Gastroesophageal sphincter (tissue), 4 donors: Measurements from ENCODE around the gene SLC35F1. TPM values are rescaled to one million over a fixed set of nuclear protein-coding genes. Genes with fewer than 3 reads are reported as not detected.

ENCODE experiments used
- ATAC-seq: fragments of 150-250 bp; one replicate; pipeline ENCODE4 v1.9.1; 2016; ENCODE audit warnings: mild to moderate bottlenecking, moderate library complexity
- H3K27ac ChIP-seq, 4 donors: fragments of 200-600 bp; sonication (generic) in 3 of 4; 1 replicate in 3 of 4; 2 replicates in 1 of 4; pipeline ENCODE4 v1.5.1; 2016 to 2019
- H3K27me3 ChIP-seq: fragments of 200-600 bp; sonication (generic); one replicate; pipeline ENCODE4 v1.5.1; 2019
- H3K36me3 ChIP-seq, 2 donors: fragments of 200-600 bp; sonication (generic); one replicate each; pipeline ENCODE4 v1.5.1; 2019; ENCODE audit warnings: control low read depth in 1 of 2
- H3K4me1 ChIP-seq, 3 donors: fragments of 200-600 bp; sonication (generic); 1 replicate in 2 of 3; 2 replicates in 1 of 3; pipeline ENCODE4 v1.5.1; 2016 to 2019; ENCODE audit warnings: control low read depth in 2 of 3
- H3K4me3 ChIP-seq, 2 donors: fragments of 200-600 bp; sonication (generic); one replicate each; pipeline ENCODE4 v1.5.1; 2019; ENCODE audit warnings: mild to moderate bottlenecking in 1 of 2, moderate library complexity in 1 of 2
- H3K9me3 ChIP-seq, 3 donors: fragments of 200-600 bp; sonication (generic); one replicate each; pipeline ENCODE4 v1.5.1; 2017 to 2019; ENCODE audit warnings: control low read depth in 2 of 3
- CTCF ChIP-seq, 4 experiments: fragments of 200-600 bp in 2 of 4; fragments of 450-650 bp in 2 of 4; sonication (generic) in 1 of 4; IDR thresholded peaks; one replicate each; pipeline ENCODE4 v1.5.1; 2017 to 2019; ENCODE audit warnings: antibody characterized with exemption in 4 of 4, mild to moderate bottlenecking in 2 of 4, moderate library complexity in 2 of 4
- EP300 ChIP-seq: sonication (generic); formaldehyde crosslinking; IDR thresholded peaks from one replicate; pipeline ENCODE4 v1.6.1; 2017; ENCODE audit warnings: antibody characterized with exemption, mild to moderate bottlenecking
- POLR2A ChIP-seq, 2 donors: fragments of 450-650 bp; IDR thresholded peaks; one replicate each; pipeline ENCODE4 v1.6.1; 2017; ENCODE audit warnings: antibody characterized with exemption in 2 of 2, mild to moderate bottlenecking in 2 of 2, moderate library complexity in 1 of 2
- POLR2AphosphoS5 ChIP-seq: sonication (generic); formaldehyde crosslinking; IDR thresholded peaks from one replicate; pipeline ENCODE4 v1.6.1; 2017; ENCODE audit warnings: antibody characterized with exemption
- WGBS, 2 donors: methylation state at CpG; one replicate each; pipeline ENCODE4 v1.1.5; 2018; ENCODE audit warnings: low coverage in 1 of 2; 5-methylcytosine and 5-hydroxymethylcytosine counted together
- total RNA-seq, 4 donors: library from RNA; depleted of rRNA; stranded (reverse); fragments of >200 nt; gene quantifications; one replicate each; pipeline ENCODE4 v1.1.0, GENCODE V29; 2016

The SLC35F1 gene
- total RNA-seq, 4 donors from 2014 or later, result 4.3 to 7.4 (median 5.9) TPM

- TF ChIP-seq EP300 (no peak), CTCF (IDR thresholded peaks at IDR 0.05) (no peak), POLR2AphosphoS5 (no peak), POLR2A (IDR thresholded peaks at IDR 0.05) (no peak)
- peak overlapping the region in 3 of 4 donors; percentile 44 to 54 (median 50) for H3K27ac ChIP-seq
- WGBS, 2 donors, result 69 to 71% methylated on average over 2 to 3 of the region's 3 CpGs
- peaks cover 13 to 81% (median 15%) of the 10 kb centered on the region in 3 donors for H3K4me1 ChIP-seq
- H3K36me3 ChIP-seq, result no peaks in the 10 kb centered on the region
- ATAC-seq, result no peak
- H3K27me3 ChIP-seq, result no peaks in the 10 kb centered on the region
- H3K4me3 ChIP-seq, result no peak overlapping the region
- H3K9me3 ChIP-seq, result no peaks in the 10 kb centered on the region
Measured at GRCh38 chr6:118313762-118314161, 406.7 kb downstream of the SLC35F1 start.

- peak overlapping the region; percentile 74 to 94 (median 78) for H3K27ac ChIP-seq
- 58 to 69% methylated on average over 6 of the region's 6 CpGs for WGBS, 2 donors
- TF ChIP-seq POLR2A (IDR thresholded peaks at IDR 0.05), result no peak
- TF ChIP-seq EP300, result no peak
- no peak for TF ChIP-seq POLR2AphosphoS5
- TF ChIP-seq CTCF (IDR thresholded peaks at IDR 0.05), result no peak
- H3K9me3 ChIP-seq, result no peaks in the 10 kb centered on the region
- H3K4me1 ChIP-seq, result peaks cover 19 to 93% (median 23%) of the 10 kb centered on the region in 3 donors
- H3K27me3 ChIP-seq, result no peaks in the 10 kb centered on the region
- H3K4me3 ChIP-seq, result no peak overlapping the region
- no peak for ATAC-seq
- no peaks in the 10 kb centered on the region for H3K36me3 ChIP-seq
Measured at GRCh38 chr6:118316796-118317384, 409.8 kb downstream of the SLC35F1 start.

- Histone ChIP-seq H3K9me3 (no peaks in the 10 kb centered on the region), H3K27ac (peak overlapping the region; percentile 74 to 94 (median 78)), H3K27me3 (no peaks in the 10 kb centered on the region), H3K36me3 (no peaks in the 10 kb centered on the region), H3K4me3 (no peak overlapping the region), H3K4me1 (peaks cover 19 to 84% (median 23%) of the 10 kb centered on the region in 3 donors)
- no peak for TF ChIP-seq POLR2AphosphoS5
- TF ChIP-seq EP300, result no peak
- TF ChIP-seq CTCF (IDR thresholded peaks at IDR 0.05), result no peak
- TF ChIP-seq POLR2A (IDR thresholded peaks at IDR 0.05), result no peak
- 3 to 17% methylated on average over 4 of the region's 4 CpGs for WGBS, 2 donors
- ATAC-seq, result peak; percentile 47
Measured at GRCh38 chr6:118317581-118318563, 410.8 kb downstream of the SLC35F1 start.

- TF ChIP-seq POLR2A (IDR thresholded peaks at IDR 0.05) (no peak), CTCF (IDR thresholded peaks at IDR 0.05) (no peak), EP300 (no peak), POLR2AphosphoS5 (no peak)
- H3K4me3 ChIP-seq, result no peak overlapping the region
- 3 to 9% methylated on average over 3 of the region's 3 CpGs for WGBS, 2 donors
- H3K9me3 ChIP-seq, result no peaks in the 10 kb centered on the region
- ATAC-seq, result no peak
- peaks cover 19 to 78% (median 23%) of the 10 kb centered on the region in 3 donors for H3K4me1 ChIP-seq
- H3K27ac ChIP-seq, result peak overlapping the region; percentile 74 to 94 (median 78)
- no peaks in the 10 kb centered on the region for H3K27me3 ChIP-seq
- H3K36me3 ChIP-seq, result no peaks in the 10 kb centered on the region
Measured at GRCh38 chr6:118318648-118319047, 411.6 kb downstream of the SLC35F1 start.
